GM12878 (cell line): ENCODE measurements around the gene C1R.

ENCODE experiments used
- CBX3 ChIP-seq: fragments of 200-600 bp; sonication (generic); IDR thresholded peaks from 2 replicates; pipeline ENCODE4 v1.6.1; 2016; ENCODE audit warnings: low read depth, borderline replicate concordance
- NFIC ChIP-seq: IDR thresholded peaks from 2 replicates; pipeline ENCODE4 v1.6.1; 2012; ENCODE audit warnings: low read depth, mild to moderate bottlenecking, inconsistent platforms, low read length, moderate library complexity
- RFX5 ChIP-seq: IDR thresholded peaks from 2 replicates; pipeline ENCODE4 v1.6.1; 2011; ENCODE audit warnings: low read depth, low read length, improper control_type of control experiment
- STAT3 ChIP-seq: IDR thresholded peaks from 2 replicates; pipeline ENCODE4 v1.6.1; 2011; ENCODE audit warnings: low read depth, low read length, improper control_type of control experiment
- YBX1 ChIP-seq: fragments of 450-650 bp; IDR thresholded peaks from 2 replicates; pipeline ENCODE4 v1.6.1; 2016; ENCODE audit warnings: antibody characterized with exemption
- ZNF384 ChIP-seq: IDR thresholded peaks from 2 replicates; pipeline ENCODE4 v1.6.1; 2012; ENCODE audit warnings: low read depth, mild to moderate bottlenecking, low read length, improper control_type of control experiment, borderline replicate concordance
- TF ChIP-seq, protein P1 (sequence below), 3 experiments: IDR thresholded peaks in 2 of 3; conservative IDR thresholded peaks in 1 of 3; 2 replicates each; pipeline ENCODE4 v1.5.1; 2011; ENCODE audit warnings: low read depth in 3 of 3, low read length in 3 of 3, mild to moderate bottlenecking in 3 of 3, control low read depth in 2 of 3, moderate library complexity in 2 of 3, inconsistent platforms in 1 of 3, mixed read lengths in 1 of 3; ENCODE audit not compliant: control insufficient read depth in 2 of 3, insufficient read depth in 1 of 3; ENCODE audit errors: extremely low read depth in 1 of 3
- TF ChIP-seq, protein P2 (sequence below): IDR thresholded peaks from 2 replicates; pipeline ENCODE4 v1.6.1; 2012; ENCODE audit warnings: low read depth, low read length, improper control_type of control experiment

DNA sequence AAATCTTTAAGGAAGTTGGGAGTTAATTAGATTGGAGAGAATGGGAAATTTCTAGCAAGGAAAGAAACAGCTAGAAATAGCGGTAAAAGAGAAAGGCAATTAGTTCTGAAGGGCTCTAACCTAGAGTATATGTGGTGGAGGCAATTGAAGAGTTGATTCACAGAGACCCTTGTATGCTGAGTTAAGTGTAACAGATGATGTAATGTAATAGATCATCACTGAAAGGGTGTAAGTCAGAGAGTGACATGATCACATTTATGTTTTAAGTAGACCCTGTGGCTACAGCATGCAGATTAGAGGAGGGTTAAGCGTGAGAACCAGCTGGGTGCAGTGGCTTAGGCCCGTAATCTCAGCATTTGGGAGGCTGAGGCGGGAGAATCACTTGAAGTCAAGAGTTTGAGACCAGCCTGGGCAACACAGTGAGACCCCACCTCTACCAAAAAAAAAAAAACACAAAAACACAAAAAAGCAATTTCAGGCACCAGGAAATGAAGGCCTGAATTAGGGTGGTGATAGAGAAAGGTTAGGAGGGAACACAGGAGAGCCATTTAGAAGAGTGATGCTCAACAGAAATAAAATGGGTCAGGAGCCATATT, 33.5 kb upstream of the C1R start:
- TF ChIP-seq YBX1 = no peak
- TF ChIP-seq, protein P1, sequence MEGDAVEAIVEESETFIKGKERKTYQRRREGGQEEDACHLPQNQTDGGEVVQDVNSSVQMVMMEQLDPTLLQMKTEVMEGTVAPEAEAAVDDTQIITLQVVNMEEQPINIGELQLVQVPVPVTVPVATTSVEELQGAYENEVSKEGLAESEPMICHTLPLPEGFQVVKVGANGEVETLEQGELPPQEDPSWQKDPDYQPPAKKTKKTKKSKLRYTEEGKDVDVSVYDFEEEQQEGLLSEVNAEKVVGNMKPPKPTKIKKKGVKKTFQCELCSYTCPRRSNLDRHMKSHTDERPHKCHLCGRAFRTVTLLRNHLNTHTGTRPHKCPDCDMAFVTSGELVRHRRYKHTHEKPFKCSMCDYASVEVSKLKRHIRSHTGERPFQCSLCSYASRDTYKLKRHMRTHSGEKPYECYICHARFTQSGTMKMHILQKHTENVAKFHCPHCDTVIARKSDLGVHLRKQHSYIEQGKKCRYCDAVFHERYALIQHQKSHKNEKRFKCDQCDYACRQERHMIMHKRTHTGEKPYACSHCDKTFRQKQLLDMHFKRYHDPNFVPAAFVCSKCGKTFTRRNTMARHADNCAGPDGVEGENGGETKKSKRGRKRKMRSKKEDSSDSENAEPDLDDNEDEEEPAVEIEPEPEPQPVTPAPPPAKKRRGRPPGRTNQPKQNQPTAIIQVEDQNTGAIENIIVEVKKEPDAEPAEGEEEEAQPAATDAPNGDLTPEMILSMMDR (IDR thresholded peaks at IDR 0.05 in 2 of 3, conservative IDR thresholded peaks at IDR 0.05 in 1 of 3; ENCODE audit: control insufficient read depth in 2 of 3, extremely low read depth in 1 of 3, insufficient read depth in 1 of 3, low read depth in 3 of 3, low read length in 3 of 3) = no peak
- no peak for TF ChIP-seq NFIC
- TF ChIP-seq RFX5 = no peak
- TF ChIP-seq, protein P2, sequence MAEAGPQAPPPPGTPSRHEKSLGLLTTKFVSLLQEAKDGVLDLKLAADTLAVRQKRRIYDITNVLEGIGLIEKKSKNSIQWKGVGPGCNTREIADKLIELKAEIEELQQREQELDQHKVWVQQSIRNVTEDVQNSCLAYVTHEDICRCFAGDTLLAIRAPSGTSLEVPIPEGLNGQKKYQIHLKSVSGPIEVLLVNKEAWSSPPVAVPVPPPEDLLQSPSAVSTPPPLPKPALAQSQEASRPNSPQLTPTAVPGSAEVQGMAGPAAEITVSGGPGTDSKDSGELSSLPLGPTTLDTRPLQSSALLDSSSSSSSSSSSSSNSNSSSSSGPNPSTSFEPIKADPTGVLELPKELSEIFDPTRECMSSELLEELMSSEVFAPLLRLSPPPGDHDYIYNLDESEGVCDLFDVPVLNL = no peak
- TF ChIP-seq STAT3 = no peak
- no peak for TF ChIP-seq CBX3
- TF ChIP-seq ZNF384 = no peak
